ENCODE measurements around the gene SNCB.

GRCh38 chr5:176660860-176661641 lies 30.7 kb upstream of the SNCB start:
- TF ChIP-seq CTCF (IDR thresholded peaks at IDR 0.05) (peak; percentile 65 to 92 (median 83)), POLR2AphosphoS5 (IDR thresholded peaks at IDR 0.05; ENCODE audit: insufficient read depth in 1 of 2, low read depth in 1 of 2) (no peak)

Data from vagina (tissue), 2 donors.